ENCODE results near the gene RFT1. TPM values are rescaled to one million over a fixed set of nuclear protein-coding genes. Genes with fewer than 3 reads are reported as not detected.

RFT1 gene
- total RNA-seq, 1 donor from 2014 or later = 27.7 TPM

DNA sequence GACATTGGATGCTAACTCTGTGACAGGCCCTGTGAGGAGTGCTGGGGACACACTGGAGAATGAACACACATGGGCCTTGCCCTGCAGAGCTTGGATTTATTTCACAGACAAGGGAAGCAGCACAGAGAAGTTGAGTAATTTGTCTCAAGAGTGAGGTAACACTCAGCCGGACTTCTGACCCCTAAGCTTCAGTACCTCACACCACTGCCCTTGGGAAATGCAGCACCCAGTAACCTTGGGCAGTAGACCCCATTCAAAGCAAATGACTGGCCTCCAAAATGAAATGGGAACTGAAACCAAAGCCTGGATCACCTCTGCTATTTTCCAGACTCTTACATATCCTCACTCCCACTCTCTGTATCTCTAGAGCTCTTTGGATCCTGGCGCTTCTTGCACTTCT lies 37.3 kb downstream of the RFT1 start:
- H3K36me3 Mint-ChIP-seq = peaks cover 13% of the 10 kb centered on the region
- H3K4me3 Mint-ChIP-seq = no peak overlapping the region
- TF ChIP-seq CTCF (IDR thresholded peaks at IDR 0.05; ENCODE audit: unreplicated experiment) = no peak
- no peak for DNase-seq (ENCODE audit: low spot score in 2 of 2, unreplicated experiment in 2 of 2)
- H3K27me3 Mint-ChIP-seq (ENCODE audit: low read depth) = no peaks in the 10 kb centered on the region
- no peak overlapping the region for H3K27ac Mint-ChIP-seq
- no peaks in the 10 kb centered on the region for H3K9me3 Mint-ChIP-seq
- H3K4me1 Mint-ChIP-seq = no peaks in the 10 kb centered on the region

DNA sequence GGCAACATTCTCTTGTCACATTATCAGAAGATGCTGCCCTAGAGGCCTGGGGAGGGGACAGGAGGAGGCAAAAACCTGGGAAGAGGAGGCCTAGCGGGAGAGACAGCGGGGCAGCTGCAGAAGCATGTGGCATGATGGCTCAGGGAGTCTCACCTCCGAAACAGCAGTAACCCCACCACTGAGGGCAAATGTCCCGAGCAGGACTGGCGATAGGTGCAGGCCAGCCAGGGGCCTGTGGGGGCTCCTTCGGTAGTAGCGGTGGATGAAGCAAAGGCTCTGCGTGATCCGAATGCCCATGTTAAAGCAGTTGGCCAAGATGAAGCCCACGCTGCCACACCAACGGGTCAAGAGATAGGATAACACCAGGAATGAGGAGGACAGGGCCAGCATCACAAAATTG lies 38.0 kb downstream of the RFT1 start:
- no peak for TF ChIP-seq CTCF (IDR thresholded peaks at IDR 0.05; ENCODE audit: unreplicated experiment)
- Mint-ChIP-seq H3K4me3 (no peak overlapping the region), H3K36me3 (peaks cover 15% of the 10 kb centered on the region), H3K9me3 (no peaks in the 10 kb centered on the region), H3K27ac (no peak overlapping the region), H3K27me3 (ENCODE audit: low read depth) (no peaks in the 10 kb centered on the region), H3K4me1 (no peaks in the 10 kb centered on the region)
- DNase-seq (ENCODE audit: low spot score in 2 of 2, unreplicated experiment in 2 of 2) = no peak

DNA sequence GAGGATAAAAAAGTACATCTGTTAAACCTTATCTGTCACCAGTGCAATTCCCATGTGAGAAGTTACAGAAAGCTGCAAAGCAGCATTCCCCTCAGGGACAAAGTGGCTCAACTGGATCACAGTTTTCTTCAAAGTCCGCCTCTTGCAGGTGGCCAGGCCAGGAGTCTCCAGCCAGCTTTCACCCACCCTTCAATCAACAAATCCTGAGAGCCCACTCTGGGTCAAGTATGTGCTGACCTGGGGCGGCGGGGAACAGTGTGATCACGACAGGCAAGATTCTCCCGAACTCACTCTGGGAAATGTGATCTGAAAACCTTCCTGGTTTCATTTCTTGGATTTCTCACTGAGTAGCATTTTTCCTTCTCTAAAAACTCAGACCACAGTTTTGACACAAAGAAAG lies 39.2 kb downstream of the RFT1 start:
- Mint-ChIP-seq H3K4me3 (no peak overlapping the region), H3K9me3 (no peaks in the 10 kb centered on the region), H3K27ac (no peak overlapping the region), H3K27me3 (ENCODE audit: low read depth) (no peaks in the 10 kb centered on the region), H3K4me1 (no peaks in the 10 kb centered on the region), H3K36me3 (peaks cover 15% of the 10 kb centered on the region)
- no peak for TF ChIP-seq CTCF (IDR thresholded peaks at IDR 0.05; ENCODE audit: unreplicated experiment)
- DNase-seq (ENCODE audit: low spot score in 2 of 2, unreplicated experiment in 2 of 2) = no peak

- Mint-ChIP-seq H3K27ac (no peak overlapping the region), H3K9me3 (no peaks in the 10 kb centered on the region), H3K4me1 (no peaks in the 10 kb centered on the region), H3K27me3 (ENCODE audit: low read depth) (no peaks in the 10 kb centered on the region), H3K4me3 (no peak overlapping the region), H3K36me3 (peaks cover 12% of the 10 kb centered on the region)
- TF ChIP-seq CTCF (IDR thresholded peaks at IDR 0.05; ENCODE audit: unreplicated experiment) = no peak
- no peak for DNase-seq (ENCODE audit: low spot score in 2 of 2, unreplicated experiment in 2 of 2)
These were observed 40.7 kb downstream of the RFT1 start for GRCh38 chr3:53089511-53089910.

GRCh38 chr3:53085476-53085875 lies 44.8 kb downstream of the RFT1 start:
- H3K27ac Mint-ChIP-seq = no peak overlapping the region
- H3K4me3 Mint-ChIP-seq = no peak overlapping the region
- H3K27me3 Mint-ChIP-seq (ENCODE audit: low read depth) = no peaks in the 10 kb centered on the region
- peaks cover 5% of the 10 kb centered on the region for H3K36me3 Mint-ChIP-seq
- DNase-seq (ENCODE audit: low spot score in 2 of 2, unreplicated experiment in 2 of 2) = no peak
- no peaks in the 10 kb centered on the region for H3K4me1 Mint-ChIP-seq
- no peak for TF ChIP-seq CTCF (IDR thresholded peaks at IDR 0.05; ENCODE audit: unreplicated experiment)
- H3K9me3 Mint-ChIP-seq = no peaks in the 10 kb centered on the region

Data from mesothelial cell of epicardium (in vitro differentiated cells).